ENCODE measurements around the gene UTS2R.

Gene UTS2R

GRCh38 chr17:82323514-82324234, 47.9 kb upstream of the UTS2R start:
- TF ChIP-seq POLR2AphosphoS5 (IDR thresholded peaks at IDR 0.05; ENCODE audit: low read depth) (no peak), GABPA (IDR thresholded peaks at IDR 0.05; ENCODE audit: low read depth) (no peak), SPI1 (IDR thresholded peaks at IDR 0.05; ENCODE audit: borderline replicate concordance, low read depth) (no peak), REST (IDR thresholded peaks at IDR 0.05; ENCODE audit: insufficient replicate concordance, low read depth) (no peak)
- no peak for DNase-seq (ENCODE audit: low read depth in 1 of 2, low spot score in 1 of 2)
- H3K27ac ChIP-seq (replicated peaks) = no peak overlapping the region

GRCh38 chr17:82324566-82325285, 46.8 kb upstream of the UTS2R start:
- no peak for DNase-seq (ENCODE audit: low read depth in 1 of 2, low spot score in 1 of 2)
- no peak for TF ChIP-seq POLR2AphosphoS5 (IDR thresholded peaks at IDR 0.05; ENCODE audit: low read depth)
- no peak for TF ChIP-seq REST (IDR thresholded peaks at IDR 0.05; ENCODE audit: insufficient replicate concordance, low read depth)
- no peak for TF ChIP-seq GABPA (IDR thresholded peaks at IDR 0.05; ENCODE audit: low read depth)
- TF ChIP-seq SPI1 (IDR thresholded peaks at IDR 0.05; ENCODE audit: borderline replicate concordance, low read depth) = no peak
- TF ChIP-seq, protein P1, sequence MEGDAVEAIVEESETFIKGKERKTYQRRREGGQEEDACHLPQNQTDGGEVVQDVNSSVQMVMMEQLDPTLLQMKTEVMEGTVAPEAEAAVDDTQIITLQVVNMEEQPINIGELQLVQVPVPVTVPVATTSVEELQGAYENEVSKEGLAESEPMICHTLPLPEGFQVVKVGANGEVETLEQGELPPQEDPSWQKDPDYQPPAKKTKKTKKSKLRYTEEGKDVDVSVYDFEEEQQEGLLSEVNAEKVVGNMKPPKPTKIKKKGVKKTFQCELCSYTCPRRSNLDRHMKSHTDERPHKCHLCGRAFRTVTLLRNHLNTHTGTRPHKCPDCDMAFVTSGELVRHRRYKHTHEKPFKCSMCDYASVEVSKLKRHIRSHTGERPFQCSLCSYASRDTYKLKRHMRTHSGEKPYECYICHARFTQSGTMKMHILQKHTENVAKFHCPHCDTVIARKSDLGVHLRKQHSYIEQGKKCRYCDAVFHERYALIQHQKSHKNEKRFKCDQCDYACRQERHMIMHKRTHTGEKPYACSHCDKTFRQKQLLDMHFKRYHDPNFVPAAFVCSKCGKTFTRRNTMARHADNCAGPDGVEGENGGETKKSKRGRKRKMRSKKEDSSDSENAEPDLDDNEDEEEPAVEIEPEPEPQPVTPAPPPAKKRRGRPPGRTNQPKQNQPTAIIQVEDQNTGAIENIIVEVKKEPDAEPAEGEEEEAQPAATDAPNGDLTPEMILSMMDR (IDR thresholded peaks at IDR 0.05; ENCODE audit: insufficient read depth, low read length) = no peak
- Histone ChIP-seq H3K27ac (replicated peaks) (no peak overlapping the region), H3K27me3 (ENCODE audit: insufficient read depth, poor library complexity, severe bottlenecking) (peaks cover 14% of the 10 kb centered on the region), H3K4me3 (replicated peaks; ENCODE audit: insufficient read depth, low read length) (no peak overlapping the region)

More at GRCh38 chr17:82323514-82324234, 47.9 kb upstream of the UTS2R start:
- no peak overlapping the region for H3K4me3 ChIP-seq (replicated peaks; ENCODE audit: insufficient read depth, low read length)
- H3K27me3 ChIP-seq (ENCODE audit: insufficient read depth, poor library complexity, severe bottlenecking) = peaks cover 13% of the 10 kb centered on the region

DNA sequence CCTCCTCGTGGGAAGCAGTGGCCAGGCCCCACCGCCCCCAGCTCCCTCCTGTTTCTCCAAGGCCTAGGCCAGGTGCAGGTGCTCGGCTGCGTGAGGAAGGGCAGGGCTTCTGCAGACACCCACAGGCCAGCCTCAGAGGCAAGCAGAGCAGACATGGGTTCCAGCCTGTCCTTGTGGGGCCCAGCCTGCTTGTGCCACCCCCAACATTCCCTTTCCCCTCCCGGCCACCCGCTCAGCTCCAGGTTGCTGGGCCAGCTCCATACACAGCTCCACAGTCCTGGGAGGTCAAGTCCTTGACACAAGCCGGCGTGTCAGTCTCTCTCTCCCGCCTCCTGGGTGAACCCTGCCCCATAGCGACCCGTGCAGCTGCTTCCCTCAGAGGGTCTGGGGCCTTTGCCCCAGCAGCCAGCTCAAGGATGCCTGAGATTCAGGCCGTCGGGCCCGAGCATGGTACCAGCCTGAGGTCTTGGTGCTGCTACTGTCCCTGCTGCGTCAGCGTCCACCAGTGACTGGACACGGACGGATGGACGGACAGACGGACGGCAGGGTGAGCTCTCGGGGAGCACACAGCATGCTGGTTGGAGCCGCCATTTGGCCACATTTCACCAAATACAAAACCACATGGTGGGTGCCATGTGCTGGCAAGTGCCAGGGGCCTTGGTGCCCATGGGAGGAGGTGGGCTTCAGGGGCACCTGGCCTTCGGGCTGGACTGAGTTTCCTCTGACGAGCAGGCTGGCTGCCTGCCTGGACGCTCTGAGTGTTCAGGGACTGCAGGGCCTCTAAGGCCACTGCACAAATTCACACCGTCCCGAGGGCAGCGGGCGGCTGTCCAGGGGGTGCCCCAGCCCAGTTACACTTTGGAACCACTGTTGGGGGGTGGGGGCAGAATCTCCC, 46.0 kb upstream of the UTS2R start:
- no peak overlapping the region for H3K27ac ChIP-seq (replicated peaks)
- peaks cover 20% of the 10 kb centered on the region for H3K27me3 ChIP-seq (ENCODE audit: insufficient read depth, poor library complexity, severe bottlenecking)
- TF ChIP-seq REST (IDR thresholded peaks at IDR 0.05; ENCODE audit: insufficient replicate concordance, low read depth) = no peak
- DNase-seq (ENCODE audit: low read depth in 1 of 2, low spot score in 1 of 2) = no peak
- H3K4me3 ChIP-seq (replicated peaks; ENCODE audit: insufficient read depth, low read length) = no peak overlapping the region

All from HL-60 (cell line).